Head of caudate nucleus (tissue), 42 donors: ENCODE data around the gene PPP3R1.
A peak's percentile ranks its signal among the peaks of the same experiment; 100 is the strongest.

Experiments used
- DNase-seq, 42 donors: peaks; one replicate each; pipeline versions ENCODE4 v3.0.0 to v3.0.0-alpha.2; 2020 to 2021; ENCODE audit warnings: mixed read lengths in 7 of 42
- intact Hi-C: fragments of 100-400 bp; cut with DNase I; formaldehyde crosslinking; loops from one replicate; pipeline ENCODE4 v1.15.0; 2022

The PPP3R1 gene

GRCh38 chr2:68238955-68239822, 13.1 kb downstream of the PPP3R1 start:
- intact Hi-C loops, result no loop called here
- DNase-seq, result no peak

GRCh38 chr2:68237976-68238580, 14.3 kb downstream of the PPP3R1 start:
- no peak for DNase-seq
- intact Hi-C loops, result no loop called here

GRCh38 chr2:68237404-68237803, 14.9 kb downstream of the PPP3R1 start:
- DNase-seq, result no peak
- intact Hi-C loops, result no loop called here

- DNase-seq, result no peak
- intact Hi-C loops, result no loop called here
These were observed 15.5 kb downstream of the PPP3R1 start for GRCh38 chr2:68236876-68237275.

- intact Hi-C loops, result no loop called here
- no peak for DNase-seq
These were observed 16.1 kb downstream of the PPP3R1 start for GRCh38 chr2:68236103-68236734.

GRCh38 chr2:68235090-68235489, 17.2 kb downstream of the PPP3R1 start:
- intact Hi-C loops, result no loop called here
- DNase-seq, result no peak

GRCh38 chr2:68234405-68234804, 17.9 kb downstream of the PPP3R1 start:
- intact Hi-C loops, result no loop called here
- DNase-seq, result no peak

GRCh38 chr2:68231061-68231372, 21.3 kb downstream of the PPP3R1 start:
- no peak for DNase-seq
- intact Hi-C loops, result no loop called here

- no peak for DNase-seq
- intact Hi-C loops, result no loop called here
These were observed 21.9 kb downstream of the PPP3R1 start for GRCh38 chr2:68230241-68231060.

GRCh38 chr2:68226794-68227193, 25.5 kb downstream of the PPP3R1 start:
- intact Hi-C loops, result no loop called here

GRCh38 chr2:68225119-68225632, 27.2 kb downstream of the PPP3R1 start:
- peak in 11 of 42 donors; percentile 6 to 47 (median 14) for DNase-seq
- intact Hi-C loops, result no loop called here

More at GRCh38 chr2:68226794-68227193, 25.5 kb downstream of the PPP3R1 start:
- no peak for DNase-seq

GRCh38 chr2:68223419-68223818, 28.9 kb downstream of the PPP3R1 start:
- intact Hi-C loops, result no loop called here
- DNase-seq, result no peak

GRCh38 chr2:68222287-68222686, 30.0 kb downstream of the PPP3R1 start:
- DNase-seq, result no peak

GRCh38 chr2:68218343-68218901, 33.9 kb downstream of the PPP3R1 start:
- no peak for DNase-seq

More at GRCh38 chr2:68222287-68222686, 30.0 kb downstream of the PPP3R1 start:
- intact Hi-C loops, result no loop called here

GRCh38 chr2:68217729-68218128, 34.6 kb downstream of the PPP3R1 start:
- intact Hi-C loops, result no loop called here
- DNase-seq, result no peak

More at GRCh38 chr2:68218343-68218901, 33.9 kb downstream of the PPP3R1 start:
- intact Hi-C loops, result no loop called here

GRCh38 chr2:68216454-68217310, 35.6 kb downstream of the PPP3R1 start:
- no peak for DNase-seq
- intact Hi-C loops, result no loop called here

- DNase-seq, result no peak
- intact Hi-C loops, result no loop called here
These were observed 38.0 kb downstream of the PPP3R1 start for GRCh38 chr2:68214381-68214780.

GRCh38 chr2:68206793-68207192, 45.5 kb downstream of the PPP3R1 start:
- DNase-seq, result no peak
- intact Hi-C loops, result no loop called here
